DOHH2 (cell line): Measurements from ENCODE around the gene SCN1B.
"Not testable (repeated sequence)": the region's sequence is repeated elsewhere in the genome, so short reads cannot be mapped to it uniquely, and the experiment has no call there.

Experiments used
- CTCF ChIP-seq: fragments of 200-600 bp; sonication (generic); IDR thresholded peaks from one replicate; pipeline ENCODE4 v1.5.1; 2014; ENCODE audit warnings: antibody characterized with exemption, mild to moderate bottlenecking, low read depth, low read length; ENCODE audit not compliant: poor library complexity, severe bottlenecking
- EZH2phosphoT487 ChIP-seq: fragments of 200-600 bp; sonication (generic); IDR thresholded peaks from 2 replicates; pipeline ENCODE4 v1.6.1; 2017; ENCODE audit warnings: borderline replicate concordance, mild to moderate bottlenecking, antibody characterized with exemption, low read length, moderate library complexity, mixed read lengths

- not testable (repeated sequence) for TF ChIP-seq CTCF, EZH2phosphoT487
Measured at GRCh38 chr19:35029275-35029736, 964 bp upstream of the SCN1B start.
